Astrocyte of the hippocampus (primary cell): ENCODE measurements around the gene DCLK1.

ENCODE experiments used
- DNase-seq: peaks from one replicate; pipeline ENCODE4 v3.0.0; 2011; ENCODE audit warnings: low read depth, low spot score

The DCLK1 gene

GRCh38 chr13:35866801-35867200 lies 264.4 kb downstream of the DCLK1 start:
- peak; percentile 88 for DNase-seq

DNA sequence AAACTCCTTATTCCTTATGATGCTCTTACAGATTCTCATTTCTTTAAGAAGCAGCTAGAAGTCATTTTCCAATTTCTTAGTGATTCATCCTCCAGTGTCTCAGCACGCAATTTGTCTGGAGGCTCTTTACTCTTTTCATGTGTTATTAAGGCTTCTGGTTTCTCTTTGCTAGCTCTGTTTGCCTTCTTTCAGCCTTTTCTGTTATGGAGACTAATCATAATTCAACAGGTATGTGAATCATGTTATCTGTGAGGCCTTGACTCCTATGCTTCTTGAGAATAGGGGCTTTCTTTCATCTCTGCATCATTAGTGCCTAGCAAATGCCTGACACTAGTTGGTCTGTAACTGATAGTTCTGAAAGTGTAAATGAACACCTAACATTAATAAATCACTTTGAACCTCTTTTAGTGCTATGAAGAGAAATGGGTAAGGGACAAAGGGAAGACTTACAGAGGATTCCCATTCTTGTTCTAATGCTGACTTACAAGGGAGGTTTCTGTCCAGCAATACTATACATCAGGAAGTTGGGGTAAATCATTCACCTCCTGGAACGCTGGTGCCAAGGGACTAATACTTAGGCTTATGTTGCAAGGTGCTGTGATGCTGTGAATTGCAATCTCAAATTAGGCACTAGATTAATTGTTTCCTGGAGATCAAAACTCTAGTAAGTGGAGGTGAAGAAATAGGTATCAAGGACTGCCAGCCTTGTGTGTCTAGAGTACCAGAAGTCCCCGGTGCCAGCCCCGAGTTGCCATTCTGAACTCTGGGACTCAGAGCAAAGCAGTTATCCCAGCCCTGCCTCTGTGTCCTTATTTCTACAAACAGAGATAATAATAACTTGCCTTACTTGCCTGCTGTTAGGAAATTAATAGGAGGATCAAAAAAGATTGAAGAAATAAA lies 265.6 kb downstream of the DCLK1 start:
- DNase-seq: no peak

- no peak for DNase-seq
Measured at GRCh38 chr13:35860661-35861060, 270.5 kb downstream of the DCLK1 start.

GRCh38 chr13:35859981-35860380 lies 271.2 kb downstream of the DCLK1 start:
- DNase-seq: no peak

DNA sequence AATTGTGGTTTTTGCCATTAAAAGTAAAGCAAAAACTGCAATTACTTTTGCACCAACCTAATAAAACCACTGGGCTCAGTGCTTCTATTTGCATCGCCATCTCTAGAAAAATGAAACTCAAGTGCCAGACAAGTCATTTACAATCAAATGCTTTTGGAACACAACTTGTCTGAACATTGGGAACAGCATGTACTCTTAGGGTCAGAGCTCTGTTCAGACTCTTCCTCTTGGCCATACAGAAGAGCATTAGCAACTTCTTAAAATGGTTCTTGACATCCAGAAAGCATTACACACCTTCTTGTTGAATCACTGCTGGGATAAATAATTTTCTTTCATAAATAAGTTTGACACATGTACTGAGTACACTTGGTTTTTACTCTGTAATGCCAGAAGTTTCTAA lies 272.5 kb downstream of the DCLK1 start:
- no peak for DNase-seq

DNA sequence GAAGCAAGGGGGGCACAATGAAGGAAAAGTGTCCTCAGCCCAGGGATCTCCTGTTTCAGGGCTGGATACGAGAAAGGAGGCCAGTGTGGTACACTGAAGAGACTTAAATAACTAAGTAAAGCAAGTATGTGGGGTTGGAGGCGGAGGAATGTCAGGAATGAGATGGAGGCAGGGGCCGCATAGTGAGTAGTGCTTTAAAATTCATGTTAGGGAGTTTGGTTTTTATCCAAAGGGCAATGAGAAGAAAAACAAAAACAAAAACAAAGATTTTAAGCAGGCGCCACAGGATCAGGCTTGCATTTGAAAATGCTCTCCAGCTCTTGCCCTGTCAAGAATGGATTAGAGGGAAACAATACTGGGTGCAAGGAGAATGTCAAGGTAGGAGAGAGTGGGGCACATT lies 273.4 kb downstream of the DCLK1 start:
- DNase-seq: peak; percentile 90

- DNase-seq: peak; percentile 29
Measured at GRCh38 chr13:35856721-35857364, 274.3 kb downstream of the DCLK1 start.

DNA sequence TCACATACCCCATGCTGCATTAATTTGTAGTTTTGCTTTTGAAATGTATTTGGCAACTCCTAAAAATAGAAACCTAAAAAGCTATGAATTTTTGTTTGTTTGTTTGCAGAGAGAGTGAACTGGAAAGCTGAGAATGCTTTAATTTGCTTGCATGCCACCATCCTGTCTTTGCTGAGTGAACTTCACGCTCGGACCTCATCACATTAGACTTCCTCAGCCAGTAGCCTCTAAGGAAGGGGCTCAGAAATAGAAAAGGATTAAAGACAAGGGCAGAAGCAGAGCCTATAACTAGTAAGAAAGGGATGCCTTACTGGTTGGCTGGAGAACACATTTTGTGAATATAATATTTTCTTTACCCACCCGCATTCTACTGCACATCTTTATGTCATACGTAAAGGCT lies 275.1 kb downstream of the DCLK1 start:
- DNase-seq: no peak

- DNase-seq: peak; percentile 50
Measured at GRCh38 chr13:35855531-35856019, 275.6 kb downstream of the DCLK1 start.

- no peak for DNase-seq
Measured at GRCh38 chr13:35854286-35854685, 276.9 kb downstream of the DCLK1 start.

GRCh38 chr13:35851881-35852280 lies 279.3 kb downstream of the DCLK1 start:
- no peak for DNase-seq

GRCh38 chr13:35851356-35851755 lies 279.8 kb downstream of the DCLK1 start:
- DNase-seq: no peak

- no peak for DNase-seq
Measured at GRCh38 chr13:35850569-35850968, 280.6 kb downstream of the DCLK1 start.

DNA sequence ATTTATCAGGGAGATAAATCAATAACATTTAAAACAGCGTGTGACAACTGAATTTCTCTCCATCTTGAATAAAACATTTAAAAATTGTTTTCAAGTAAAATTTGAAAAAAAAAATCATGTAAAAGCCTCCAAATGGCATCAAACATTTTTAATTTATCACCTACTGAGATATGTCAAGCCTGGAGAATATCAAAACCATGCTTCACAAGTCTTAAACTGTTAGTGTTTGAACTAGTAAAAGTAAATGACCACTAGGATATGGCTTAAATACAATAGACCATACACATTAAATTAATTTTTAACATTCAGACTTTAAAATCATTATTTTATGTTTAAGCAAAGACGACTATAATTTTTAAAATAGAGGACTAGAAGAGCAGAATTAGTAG lies 281.9 kb downstream of the DCLK1 start:
- no peak for DNase-seq

- no peak for DNase-seq
Measured at GRCh38 chr13:35848336-35849255, 282.6 kb downstream of the DCLK1 start.

DNA sequence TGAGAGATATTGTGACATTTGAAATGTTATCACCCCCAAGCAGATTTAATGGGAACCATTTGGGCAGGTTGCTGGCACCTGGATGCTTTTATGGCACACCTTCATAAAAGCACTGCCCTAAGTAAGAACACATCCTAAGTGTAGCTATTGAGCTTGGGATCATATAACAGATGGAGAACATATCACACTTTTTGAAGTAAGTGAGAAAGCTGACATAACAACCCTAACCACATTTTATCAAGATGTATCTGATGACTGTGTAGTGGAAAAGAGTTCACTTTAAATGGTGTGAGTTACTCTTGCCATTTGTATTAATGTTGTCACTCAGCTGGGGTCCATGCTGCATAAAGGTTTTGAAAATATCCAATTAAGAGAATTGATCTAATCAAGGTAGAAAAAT lies 287.9 kb downstream of the DCLK1 start:
- DNase-seq: no peak

- no peak for DNase-seq
Measured at GRCh38 chr13:35841060-35841521, 290.1 kb downstream of the DCLK1 start.

DNA sequence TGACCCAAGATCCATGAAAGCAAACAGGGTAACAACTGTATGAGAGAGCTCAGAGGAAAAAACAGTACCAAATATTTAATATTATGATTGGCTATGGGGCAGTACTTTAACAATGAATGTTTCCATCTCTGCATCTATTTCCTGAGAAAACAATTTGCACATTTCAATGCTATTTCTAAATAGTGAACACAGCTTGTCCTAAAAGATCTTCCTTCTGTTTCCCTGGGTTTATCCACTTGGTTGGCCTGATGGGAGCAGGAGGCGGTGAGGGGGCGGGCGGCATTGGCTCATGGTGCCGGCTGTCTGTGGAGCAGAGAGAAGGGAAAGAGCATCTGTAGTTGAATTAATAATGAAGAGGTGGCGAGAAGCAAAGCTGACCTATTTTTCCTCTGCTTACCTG lies 291.4 kb downstream of the DCLK1 start:
- no peak for DNase-seq

GRCh38 chr13:35838356-35838755 lies 292.8 kb downstream of the DCLK1 start:
- DNase-seq: peak; percentile 83

- no peak for DNase-seq
Measured at GRCh38 chr13:35836446-35836845, 294.7 kb downstream of the DCLK1 start.

- no peak for DNase-seq
Measured at GRCh38 chr13:35835989-35836388, 295.2 kb downstream of the DCLK1 start.
